Measurements from ENCODE around the gene OSBPL10.

Gene OSBPL10

DNA sequence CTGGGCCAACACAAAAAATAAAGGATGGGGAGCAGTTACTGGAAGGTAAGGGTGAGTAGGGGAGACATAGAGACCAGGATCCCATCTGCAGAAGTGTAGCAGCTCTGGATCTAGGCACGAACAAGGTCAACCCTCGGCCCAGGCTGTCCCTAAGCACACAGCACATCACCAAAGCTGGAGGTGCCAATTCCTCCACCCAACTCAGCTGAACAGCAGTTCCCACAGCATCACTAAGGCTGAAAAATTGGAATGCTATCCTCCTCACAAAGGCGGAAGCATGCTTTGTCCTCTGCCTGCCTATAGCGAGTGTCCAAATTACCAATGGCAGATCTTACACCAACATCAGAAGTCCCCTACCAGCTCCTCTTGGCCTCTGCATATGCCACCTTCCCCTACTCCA is 33.9 kb downstream of the OSBPL10 start:
- no peak for ATAC-seq
- TF ChIP-seq ISL1 (CRISPR knock-in tag; IDR thresholded peaks at IDR 0.05), result no peak
- no peak for TF ChIP-seq GLIS3 (CRISPR knock-in tag; IDR thresholded peaks at IDR 0.05)
- no peak for TF ChIP-seq ZNF565 (CRISPR knock-in tag; conservative IDR thresholded peaks at IDR 0.05; ENCODE audit: low read depth)
- TF ChIP-seq ZNF70 (CRISPR knock-in tag; IDR thresholded peaks at IDR 0.05), result no peak
- no peak for TF ChIP-seq TCF4 (CRISPR knock-in tag; IDR thresholded peaks at IDR 0.05; ENCODE audit: borderline replicate concordance)
- no peak for TF ChIP-seq ARNTL (CRISPR knock-in tag; IDR thresholded peaks at IDR 0.05; ENCODE audit: borderline replicate concordance, low read depth)
- no peak for TF ChIP-seq ZNF8 (CRISPR knock-in tag; IDR thresholded peaks at IDR 0.05)
- TF ChIP-seq SNAI2 (CRISPR knock-in tag; IDR thresholded peaks at IDR 0.05), result no peak
- TF ChIP-seq RARB (CRISPR knock-in tag; IDR thresholded peaks at IDR 0.05), result no peak
- no peak for TF ChIP-seq ZC3H10 (CRISPR knock-in tag; IDR thresholded peaks at IDR 0.05)
- TF ChIP-seq, protein P1, sequence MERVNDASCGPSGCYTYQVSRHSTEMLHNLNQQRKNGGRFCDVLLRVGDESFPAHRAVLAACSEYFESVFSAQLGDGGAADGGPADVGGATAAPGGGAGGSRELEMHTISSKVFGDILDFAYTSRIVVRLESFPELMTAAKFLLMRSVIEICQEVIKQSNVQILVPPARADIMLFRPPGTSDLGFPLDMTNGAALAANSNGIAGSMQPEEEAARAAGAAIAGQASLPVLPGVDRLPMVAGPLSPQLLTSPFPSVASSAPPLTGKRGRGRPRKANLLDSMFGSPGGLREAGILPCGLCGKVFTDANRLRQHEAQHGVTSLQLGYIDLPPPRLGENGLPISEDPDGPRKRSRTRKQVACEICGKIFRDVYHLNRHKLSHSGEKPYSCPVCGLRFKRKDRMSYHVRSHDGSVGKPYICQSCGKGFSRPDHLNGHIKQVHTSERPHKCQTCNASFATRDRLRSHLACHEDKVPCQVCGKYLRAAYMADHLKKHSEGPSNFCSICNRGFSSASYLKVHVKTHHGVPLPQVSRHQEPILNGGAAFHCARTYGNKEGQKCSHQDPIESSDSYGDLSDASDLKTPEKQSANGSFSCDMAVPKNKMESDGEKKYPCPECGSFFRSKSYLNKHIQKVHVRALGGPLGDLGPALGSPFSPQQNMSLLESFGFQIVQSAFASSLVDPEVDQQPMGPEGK (CRISPR knock-in tag; IDR thresholded peaks at IDR 0.05; ENCODE audit: borderline replicate concordance), result no peak
- TF ChIP-seq TOX (CRISPR knock-in tag; IDR thresholded peaks at IDR 0.05; ENCODE audit: borderline replicate concordance), result no peak
- TF ChIP-seq, protein P2, sequence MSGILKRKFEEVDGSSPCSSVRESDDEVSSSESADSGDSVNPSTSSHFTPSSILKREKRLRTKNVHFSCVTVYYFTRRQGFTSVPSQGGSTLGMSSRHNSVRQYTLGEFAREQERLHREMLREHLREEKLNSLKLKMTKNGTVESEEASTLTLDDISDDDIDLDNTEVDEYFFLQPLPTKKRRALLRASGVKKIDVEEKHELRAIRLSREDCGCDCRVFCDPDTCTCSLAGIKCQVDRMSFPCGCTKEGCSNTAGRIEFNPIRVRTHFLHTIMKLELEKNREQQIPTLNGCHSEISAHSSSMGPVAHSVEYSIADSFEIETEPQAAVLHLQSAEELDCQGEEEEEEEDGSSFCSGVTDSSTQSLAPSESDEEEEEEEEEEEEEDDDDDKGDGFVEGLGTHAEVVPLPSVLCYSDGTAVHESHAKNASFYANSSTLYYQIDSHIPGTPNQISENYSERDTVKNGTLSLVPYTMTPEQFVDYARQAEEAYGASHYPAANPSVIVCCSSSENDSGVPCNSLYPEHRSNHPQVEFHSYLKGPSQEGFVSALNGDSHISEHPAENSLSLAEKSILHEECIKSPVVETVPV (CRISPR knock-in tag; IDR thresholded peaks at IDR 0.05), result no peak
- TF ChIP-seq, protein P3, sequence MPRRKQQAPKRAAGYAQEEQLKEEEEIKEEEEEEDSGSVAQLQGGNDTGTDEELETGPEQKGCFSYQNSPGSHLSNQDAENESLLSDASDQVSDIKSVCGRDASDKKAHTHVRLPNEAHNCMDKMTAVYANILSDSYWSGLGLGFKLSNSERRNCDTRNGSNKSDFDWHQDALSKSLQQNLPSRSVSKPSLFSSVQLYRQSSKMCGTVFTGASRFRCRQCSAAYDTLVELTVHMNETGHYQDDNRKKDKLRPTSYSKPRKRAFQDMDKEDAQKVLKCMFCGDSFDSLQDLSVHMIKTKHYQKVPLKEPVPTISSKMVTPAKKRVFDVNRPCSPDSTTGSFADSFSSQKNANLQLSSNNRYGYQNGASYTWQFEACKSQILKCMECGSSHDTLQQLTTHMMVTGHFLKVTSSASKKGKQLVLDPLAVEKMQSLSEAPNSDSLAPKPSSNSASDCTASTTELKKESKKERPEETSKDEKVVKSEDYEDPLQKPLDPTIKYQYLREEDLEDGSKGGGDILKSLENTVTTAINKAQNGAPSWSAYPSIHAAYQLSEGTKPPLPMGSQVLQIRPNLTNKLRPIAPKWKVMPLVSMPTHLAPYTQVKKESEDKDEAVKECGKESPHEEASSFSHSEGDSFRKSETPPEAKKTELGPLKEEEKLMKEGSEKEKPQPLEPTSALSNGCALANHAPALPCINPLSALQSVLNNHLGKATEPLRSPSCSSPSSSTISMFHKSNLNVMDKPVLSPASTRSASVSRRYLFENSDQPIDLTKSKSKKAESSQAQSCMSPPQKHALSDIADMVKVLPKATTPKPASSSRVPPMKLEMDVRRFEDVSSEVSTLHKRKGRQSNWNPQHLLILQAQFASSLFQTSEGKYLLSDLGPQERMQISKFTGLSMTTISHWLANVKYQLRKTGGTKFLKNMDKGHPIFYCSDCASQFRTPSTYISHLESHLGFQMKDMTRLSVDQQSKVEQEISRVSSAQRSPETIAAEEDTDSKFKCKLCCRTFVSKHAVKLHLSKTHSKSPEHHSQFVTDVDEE (CRISPR knock-in tag; IDR thresholded peaks at IDR 0.05), result no peak
- TF ChIP-seq, protein P4, sequence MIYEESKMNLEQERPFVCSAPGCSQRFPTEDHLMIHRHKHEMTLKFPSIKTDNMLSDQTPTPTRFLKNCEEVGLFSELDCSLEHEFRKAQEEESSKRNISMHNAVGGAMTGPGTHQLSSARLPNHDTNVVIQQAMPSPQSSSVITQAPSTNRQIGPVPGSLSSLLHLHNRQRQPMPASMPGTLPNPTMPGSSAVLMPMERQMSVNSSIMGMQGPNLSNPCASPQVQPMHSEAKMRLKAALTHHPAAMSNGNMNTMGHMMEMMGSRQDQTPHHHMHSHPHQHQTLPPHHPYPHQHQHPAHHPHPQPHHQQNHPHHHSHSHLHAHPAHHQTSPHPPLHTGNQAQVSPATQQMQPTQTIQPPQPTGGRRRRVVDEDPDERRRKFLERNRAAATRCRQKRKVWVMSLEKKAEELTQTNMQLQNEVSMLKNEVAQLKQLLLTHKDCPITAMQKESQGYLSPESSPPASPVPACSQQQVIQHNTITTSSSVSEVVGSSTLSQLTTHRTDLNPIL (CRISPR knock-in tag; IDR thresholded peaks at IDR 0.05; ENCODE audit: low read depth), result no peak

DNA sequence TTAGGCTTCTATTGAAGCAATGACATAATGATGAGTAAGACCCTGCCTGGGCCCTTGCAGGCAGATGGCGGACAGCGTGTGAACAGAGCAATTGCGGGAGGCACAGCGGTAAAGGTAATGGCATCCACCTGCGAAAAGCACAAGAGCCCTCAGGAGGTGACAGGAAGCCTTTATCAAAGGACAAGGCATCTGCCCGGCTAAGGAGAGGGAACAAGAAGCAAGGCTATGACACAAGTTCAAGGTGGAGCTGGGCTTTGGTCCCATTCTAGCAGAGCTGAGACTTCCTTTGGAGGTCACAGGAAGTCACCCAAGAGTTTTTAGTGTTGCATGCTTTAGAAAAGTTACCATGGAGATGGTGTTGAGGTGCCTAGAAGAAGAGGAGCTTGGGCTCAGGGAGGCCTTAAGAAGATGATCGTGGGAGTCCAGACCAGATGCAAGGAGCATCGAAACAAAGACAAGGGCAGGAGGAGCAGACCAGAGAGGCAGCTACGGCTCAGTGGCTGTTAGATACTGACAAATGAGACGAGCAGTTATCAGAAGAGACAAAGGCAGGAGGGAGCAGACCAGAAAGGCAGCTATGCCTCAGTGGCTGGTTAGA is 34.5 kb downstream of the OSBPL10 start:
- ATAC-seq, result no peak
- TF ChIP-seq ESRRG (CRISPR knock-in tag; IDR thresholded peaks at IDR 0.05), result no peak
- TF ChIP-seq, protein P5, sequence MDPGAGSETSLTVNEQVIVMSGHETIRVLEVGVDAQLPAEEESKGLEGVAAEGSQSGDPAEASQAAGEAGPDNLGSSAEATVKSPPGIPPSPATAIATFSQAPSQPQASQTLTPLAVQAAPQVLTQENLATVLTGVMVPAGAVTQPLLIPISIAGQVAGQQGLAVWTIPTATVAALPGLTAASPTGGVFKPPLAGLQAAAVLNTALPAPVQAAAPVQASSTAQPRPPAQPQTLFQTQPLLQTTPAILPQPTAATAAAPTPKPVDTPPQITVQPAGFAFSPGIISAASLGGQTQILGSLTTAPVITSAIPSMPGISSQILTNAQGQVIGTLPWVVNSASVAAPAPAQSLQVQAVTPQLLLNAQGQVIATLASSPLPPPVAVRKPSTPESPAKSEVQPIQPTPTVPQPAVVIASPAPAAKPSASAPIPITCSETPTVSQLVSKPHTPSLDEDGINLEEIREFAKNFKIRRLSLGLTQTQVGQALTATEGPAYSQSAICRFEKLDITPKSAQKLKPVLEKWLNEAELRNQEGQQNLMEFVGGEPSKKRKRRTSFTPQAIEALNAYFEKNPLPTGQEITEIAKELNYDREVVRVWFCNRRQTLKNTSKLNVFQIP (CRISPR knock-in tag; IDR thresholded peaks at IDR 0.05; ENCODE audit: borderline replicate concordance, low read depth), result no peak

DNA sequence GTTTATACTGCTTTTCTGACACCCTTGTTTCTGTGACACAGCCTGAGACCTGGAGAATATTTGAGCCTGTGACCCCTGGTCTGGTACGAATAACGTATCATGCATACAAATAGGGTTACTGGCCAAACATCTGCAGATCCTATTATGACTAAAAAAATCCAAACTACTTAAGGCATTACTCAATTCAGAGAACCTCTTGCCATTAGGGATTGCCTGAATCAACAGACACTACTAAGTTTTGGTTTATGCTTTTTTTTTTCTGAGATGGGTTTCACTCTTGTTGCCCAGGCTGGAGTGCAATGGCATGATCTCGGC is 35.4 kb downstream of the OSBPL10 start:
- no peak for ATAC-seq
- TF ChIP-seq, protein P3 (CRISPR knock-in tag; IDR thresholded peaks at IDR 0.05), result no peak
- TF ChIP-seq TCF4 (CRISPR knock-in tag; IDR thresholded peaks at IDR 0.05; ENCODE audit: borderline replicate concordance) (no peak), ARNTL (CRISPR knock-in tag; IDR thresholded peaks at IDR 0.05; ENCODE audit: borderline replicate concordance, low read depth) (no peak), ZNF565 (CRISPR knock-in tag; conservative IDR thresholded peaks at IDR 0.05; ENCODE audit: low read depth) (no peak), ISL1 (CRISPR knock-in tag; IDR thresholded peaks at IDR 0.05) (no peak), RARB (CRISPR knock-in tag; IDR thresholded peaks at IDR 0.05) (no peak), CSDC2 (CRISPR knock-in tag; IDR thresholded peaks at IDR 0.05) (no peak), TOX (CRISPR knock-in tag; IDR thresholded peaks at IDR 0.05; ENCODE audit: borderline replicate concordance) (no peak), ZNF8 (CRISPR knock-in tag; IDR thresholded peaks at IDR 0.05) (no peak), ZNF70 (CRISPR knock-in tag; IDR thresholded peaks at IDR 0.05) (no peak)
- TF ChIP-seq, protein P5 (CRISPR knock-in tag; IDR thresholded peaks at IDR 0.05; ENCODE audit: borderline replicate concordance, low read depth), result no peak

All from SK-N-SH treated with all-trans-retinoic acid at 6 μM for 48 hours (cell line).